ENCODE data around the gene HOXD4. TPM values are rescaled to one million over a fixed set of nuclear protein-coding genes. Genes with fewer than 3 reads are reported as not detected.

Gene HOXD4
- total RNA-seq, 1 donor from 2014 or later: not detected

DNA sequence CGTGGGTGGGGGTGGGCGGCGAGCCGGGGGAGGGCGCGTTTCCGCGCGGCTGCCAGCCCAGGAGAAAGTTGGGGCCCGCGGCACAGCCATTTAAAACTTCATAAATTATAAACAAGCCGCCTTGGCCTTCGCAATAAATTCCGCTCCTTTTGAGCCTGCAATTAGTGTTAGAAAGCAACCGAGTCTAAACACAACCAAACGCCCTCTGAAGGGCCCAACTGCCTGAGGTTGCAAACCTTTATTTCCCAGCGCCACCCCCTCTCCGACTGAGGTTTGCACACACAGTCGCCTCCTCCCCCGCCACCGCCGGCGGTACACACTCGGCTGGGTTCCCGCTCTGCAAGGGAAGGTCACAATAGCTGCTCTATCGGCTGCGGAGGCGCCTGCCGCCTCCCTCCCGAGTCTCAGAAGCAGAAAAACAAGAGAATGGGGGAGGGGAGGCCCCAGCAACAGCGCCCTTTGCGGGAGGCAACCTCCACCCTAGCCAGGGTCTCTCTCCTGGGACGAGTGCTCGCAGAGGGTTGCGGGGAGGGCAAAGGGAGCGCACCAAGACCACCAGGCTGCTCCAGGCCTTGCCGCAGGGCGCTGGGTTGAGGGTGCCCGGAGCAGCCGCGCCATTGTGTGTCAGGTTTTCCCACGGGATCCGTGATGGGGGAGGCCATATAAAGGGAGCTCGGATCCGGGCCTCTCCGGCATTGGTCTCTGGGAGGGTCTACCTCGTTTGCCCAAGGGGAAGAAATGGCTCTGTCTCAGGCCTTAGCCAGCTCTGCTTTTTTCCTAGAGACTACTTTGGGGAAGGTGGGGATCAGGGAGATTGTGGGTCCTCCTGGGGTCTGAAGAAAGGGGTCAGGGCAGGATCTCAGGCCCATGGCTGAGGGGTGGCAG is 23.7 kb downstream of the HOXD4 start:
- no peaks in the 10 kb centered on the region for H3K9me3 Mint-ChIP-seq
- DNase-seq: peak; percentile 60
- no peak overlapping the region for H3K4me3 Mint-ChIP-seq
- peaks cover 81% of the 10 kb centered on the region for H3K27me3 Mint-ChIP-seq
- H3K27ac Mint-ChIP-seq: no peak overlapping the region
- H3K36me3 Mint-ChIP-seq (ENCODE audit: low read depth): no peaks in the 10 kb centered on the region
- intact Hi-C loops (cut with micrococcal nuclease): loop anchor here (2.0 to 5.0 kb wide), 2 partner anchors 14 to 43 kb away; partner anchors contain the start of gene HOXD1
- H3K4me1 Mint-ChIP-seq: peaks cover 4% of the 10 kb centered on the region

DNA sequence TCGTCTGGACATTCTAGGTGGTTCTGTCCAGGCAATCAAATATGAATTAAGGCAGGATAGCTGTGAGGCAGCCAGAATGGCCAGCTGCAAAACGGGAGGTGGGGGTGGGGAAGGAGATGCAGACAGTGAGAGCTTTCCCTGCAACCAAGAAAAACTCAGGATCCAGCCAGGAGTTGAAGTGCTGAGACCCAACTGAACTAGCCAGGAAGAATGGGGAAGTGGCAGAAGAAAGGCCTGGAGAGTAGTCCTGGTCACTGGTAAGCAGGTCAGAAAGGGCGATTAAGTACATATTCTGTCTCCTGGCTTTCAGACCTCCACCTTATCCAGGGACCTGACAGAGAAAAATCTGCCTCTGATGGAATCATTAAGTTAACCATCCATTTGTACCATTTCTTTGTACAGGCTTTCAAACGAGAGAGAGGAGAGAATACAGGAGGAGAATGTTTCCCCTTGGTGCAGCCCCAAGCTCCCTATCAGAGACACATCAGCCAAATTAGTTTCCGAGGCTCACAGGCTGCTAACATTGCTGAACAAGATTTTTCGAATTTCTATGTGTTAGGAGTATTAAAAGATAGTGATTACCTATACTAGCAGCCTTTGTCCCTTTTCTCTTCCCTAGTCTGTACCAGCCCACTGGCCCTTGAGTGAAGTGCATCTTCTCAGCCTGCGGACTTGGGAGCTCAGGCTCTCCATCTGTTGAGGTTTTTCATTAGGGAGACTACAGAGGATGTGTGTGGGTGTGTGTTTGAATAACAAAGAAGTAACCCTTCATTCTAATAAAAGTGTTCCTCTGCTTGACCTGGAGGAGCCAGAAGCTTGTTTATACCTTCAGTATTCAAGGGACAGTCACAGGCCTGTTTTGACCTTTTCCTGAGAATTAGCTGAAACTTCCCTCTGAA is 24.6 kb downstream of the HOXD4 start:
- H3K36me3 Mint-ChIP-seq (ENCODE audit: low read depth): no peaks in the 10 kb centered on the region
- no peaks in the 10 kb centered on the region for H3K9me3 Mint-ChIP-seq
- no peak overlapping the region for H3K4me3 Mint-ChIP-seq
- H3K27me3 Mint-ChIP-seq: peaks cover 85% of the 10 kb centered on the region
- DNase-seq: no peak
- intact Hi-C loops (cut with micrococcal nuclease): loop anchor here (2.0 to 5.0 kb wide), 2 partner anchors 13 to 44 kb away; partner anchors contain the start of gene HOXD1
- H3K4me1 Mint-ChIP-seq: peaks cover 4% of the 10 kb centered on the region
- no peak overlapping the region for H3K27ac Mint-ChIP-seq

DNA sequence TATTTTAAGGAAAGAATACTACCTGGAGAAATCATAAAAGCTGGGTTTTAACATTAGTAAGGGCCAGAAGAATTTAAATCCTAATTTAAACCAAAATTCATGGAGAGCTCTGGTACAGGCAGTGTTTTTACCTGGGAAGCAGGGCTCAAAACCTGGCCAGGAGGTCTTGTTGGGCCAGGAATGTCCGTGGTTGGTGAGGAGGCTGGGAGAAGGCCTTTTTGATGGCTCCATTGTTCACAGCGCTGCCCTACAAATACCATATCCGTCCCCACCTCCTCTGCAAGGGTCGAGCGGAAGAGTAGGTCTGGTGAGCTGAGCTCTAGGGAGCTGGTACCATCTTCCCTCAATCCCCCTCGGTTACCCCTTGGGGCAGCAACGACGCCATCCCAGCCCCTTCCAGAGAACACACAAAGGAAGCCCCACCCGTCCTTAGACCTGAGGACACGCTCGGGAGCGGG is 26.3 kb downstream of the HOXD4 start:
- Mint-ChIP-seq H3K27ac (no peak overlapping the region), H3K9me3 (no peaks in the 10 kb centered on the region), H3K27me3 (peaks cover 84% of the 10 kb centered on the region), H3K4me3 (no peak overlapping the region), H3K36me3 (ENCODE audit: low read depth) (no peaks in the 10 kb centered on the region), H3K4me1 (peaks cover 4% of the 10 kb centered on the region)
- DNase-seq: no peak
- intact Hi-C loops (cut with micrococcal nuclease): loop anchor here (5.0 kb wide), 1 partner anchor 45 kb away; no protein-coding TSS in a partner anchor

DNA sequence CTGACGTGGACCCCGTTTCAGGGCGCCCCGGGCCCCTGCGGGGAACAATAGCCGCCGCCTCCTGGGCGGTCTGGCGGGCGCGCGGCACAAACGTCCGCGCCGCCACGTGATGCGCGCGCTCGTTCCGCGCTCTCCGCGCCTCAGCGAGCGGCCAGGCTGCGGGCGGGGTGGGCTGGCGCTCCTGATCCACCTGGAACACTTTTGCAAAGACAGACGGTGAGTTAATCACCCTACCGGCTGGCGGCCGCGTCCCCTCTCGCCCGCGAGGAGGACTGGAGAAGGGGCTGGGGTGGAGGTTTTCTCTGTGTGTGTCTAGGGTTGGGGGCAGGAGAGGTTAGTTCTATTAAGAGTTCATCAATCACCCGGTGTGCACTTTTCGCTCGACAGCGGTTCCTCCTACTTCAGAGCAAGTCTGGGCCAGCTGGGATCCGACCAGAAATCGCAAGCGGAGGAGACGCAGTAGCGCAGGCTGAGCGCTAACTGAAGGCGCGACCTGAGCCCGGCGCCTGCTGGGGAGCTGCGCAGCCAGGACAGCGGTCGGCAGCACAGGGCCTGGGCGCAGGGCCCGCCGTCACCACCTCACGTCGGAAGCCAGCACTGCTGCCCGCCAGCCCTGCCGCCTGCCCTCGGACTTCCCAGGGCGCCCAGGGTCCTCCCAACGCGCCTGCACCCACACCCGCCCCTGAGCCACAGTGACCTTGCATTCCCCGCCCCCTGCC is 26.8 kb downstream of the HOXD4 start:
- DNase-seq: no peak
- Mint-ChIP-seq H3K9me3 (no peaks in the 10 kb centered on the region), H3K4me1 (peaks cover 4% of the 10 kb centered on the region), H3K27ac (no peak overlapping the region), H3K4me3 (peak overlapping the region; percentile 56), H3K27me3 (peaks cover 84% of the 10 kb centered on the region), H3K36me3 (ENCODE audit: low read depth) (no peaks in the 10 kb centered on the region)
- intact Hi-C loops (cut with micrococcal nuclease): loop anchor here (5.0 kb wide), 1 partner anchor 46 kb away; no protein-coding TSS in a partner anchor

DNA sequence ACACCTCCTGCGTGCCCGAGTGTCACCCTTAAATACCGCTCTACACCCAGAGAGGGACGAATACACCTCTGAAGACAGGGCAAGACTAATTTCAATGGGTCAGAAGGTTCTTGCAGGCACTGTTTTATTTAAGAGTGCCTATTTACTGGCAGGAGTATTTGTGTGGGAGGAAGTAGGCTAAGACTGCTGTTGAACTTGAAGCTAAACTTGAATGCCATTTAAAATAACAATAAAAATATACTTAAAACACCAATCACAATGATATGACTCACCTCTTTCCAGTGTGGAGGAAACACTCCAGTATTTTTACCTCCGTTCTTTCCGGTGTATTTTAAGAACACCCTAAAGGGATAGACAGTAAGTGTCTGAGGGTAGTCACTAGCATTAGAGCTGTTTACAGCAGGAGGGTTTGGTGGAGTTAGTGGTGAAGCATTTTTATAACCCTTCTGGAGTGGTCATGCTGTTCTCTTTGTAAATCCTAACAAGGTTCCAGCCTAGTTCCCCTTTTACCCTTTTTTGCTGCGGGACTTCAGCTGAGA is 27.5 kb downstream of the HOXD4 start:
- Mint-ChIP-seq H3K9me3 (no peaks in the 10 kb centered on the region), H3K27me3 (peaks cover 82% of the 10 kb centered on the region), H3K27ac (no peak overlapping the region), H3K4me3 (no peak overlapping the region), H3K4me1 (peaks cover 4% of the 10 kb centered on the region), H3K36me3 (ENCODE audit: low read depth) (no peaks in the 10 kb centered on the region)
- no peak for DNase-seq
- intact Hi-C loops (cut with micrococcal nuclease): loop anchor here (1.0 to 5.0 kb wide), 2 partner anchors 8 to 47 kb away; no protein-coding TSS in a partner anchor

DNA sequence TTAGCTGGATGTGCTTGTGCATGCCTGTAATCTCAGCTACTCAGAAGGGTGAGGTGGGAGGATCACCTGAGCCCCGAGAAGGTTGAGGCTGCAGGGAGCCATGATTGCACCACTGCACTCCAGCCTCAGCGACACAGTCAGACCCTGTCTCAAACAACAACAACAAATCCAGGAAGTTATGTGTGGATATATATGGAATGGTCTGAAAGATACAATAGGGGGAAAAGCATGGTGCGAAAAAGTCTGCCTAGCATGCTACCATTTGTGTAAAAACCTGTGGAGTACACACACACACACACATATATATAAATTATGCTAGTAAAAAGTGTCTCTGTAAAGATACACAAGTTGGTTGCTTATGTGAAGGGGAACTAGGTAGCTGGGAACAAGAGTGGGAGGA is 30.2 kb downstream of the HOXD4 start:
- Mint-ChIP-seq H3K4me1 (no peaks in the 10 kb centered on the region), H3K4me3 (no peak overlapping the region), H3K36me3 (ENCODE audit: low read depth) (no peaks in the 10 kb centered on the region), H3K9me3 (peaks cover 3% of the 10 kb centered on the region), H3K27ac (no peak overlapping the region), H3K27me3 (peaks cover 72% of the 10 kb centered on the region)
- intact Hi-C loops (cut with micrococcal nuclease): no loop called here
- no peak for DNase-seq

DNA sequence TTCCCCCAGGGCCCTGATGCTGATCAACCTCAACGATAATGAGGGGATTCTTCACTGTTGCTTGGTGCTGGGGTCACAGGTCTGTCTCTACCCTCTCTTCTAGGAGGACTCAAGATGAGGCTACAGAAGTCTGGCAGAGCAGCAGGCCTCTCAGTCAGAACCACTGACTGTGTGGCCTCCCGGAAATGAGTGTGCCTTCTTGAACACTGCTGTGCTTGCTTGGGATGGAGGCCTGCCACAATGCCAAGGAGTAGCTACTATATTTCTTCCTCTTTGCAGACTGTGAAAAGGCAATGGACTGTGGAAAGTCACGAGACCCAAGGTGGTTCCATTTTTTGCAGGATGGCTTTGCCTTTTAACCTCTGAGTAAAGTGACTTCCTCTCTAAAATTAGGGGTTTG is 31.3 kb downstream of the HOXD4 start:
- Mint-ChIP-seq H3K4me1 (peaks cover 3% of the 10 kb centered on the region), H3K36me3 (ENCODE audit: low read depth) (no peaks in the 10 kb centered on the region), H3K9me3 (peaks cover 3% of the 10 kb centered on the region), H3K27ac (no peak overlapping the region), H3K27me3 (peaks cover 72% of the 10 kb centered on the region), H3K4me3 (no peak overlapping the region)
- intact Hi-C loops (cut with micrococcal nuclease): no loop called here
- no peak for DNase-seq

DNA sequence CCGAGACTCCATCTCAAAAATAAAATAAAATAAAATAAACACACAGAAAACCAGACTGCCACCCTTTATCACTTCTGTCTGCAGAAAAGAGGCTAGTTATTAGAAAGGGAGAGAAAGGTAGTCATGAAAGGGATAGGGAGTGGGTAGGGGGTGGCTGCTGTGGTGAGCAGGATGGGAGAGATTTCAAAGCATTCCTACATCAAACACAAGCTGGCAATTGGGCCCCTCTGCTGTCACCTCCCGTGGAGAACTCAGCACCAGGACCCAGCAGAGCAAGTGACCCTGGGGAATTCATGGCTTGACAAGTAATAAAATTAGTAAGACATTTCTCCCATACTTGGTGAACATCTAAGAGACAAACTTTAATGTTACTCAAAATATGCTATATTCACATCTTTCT is 33.4 kb downstream of the HOXD4 start:
- Mint-ChIP-seq H3K36me3 (ENCODE audit: low read depth) (no peaks in the 10 kb centered on the region), H3K27me3 (peaks cover 66% of the 10 kb centered on the region), H3K4me1 (peaks cover 9% of the 10 kb centered on the region), H3K27ac (no peak overlapping the region), H3K4me3 (no peak overlapping the region), H3K9me3 (peaks cover 3% of the 10 kb centered on the region)
- intact Hi-C loops (cut with micrococcal nuclease): no loop called here
- no peak for DNase-seq

DNA sequence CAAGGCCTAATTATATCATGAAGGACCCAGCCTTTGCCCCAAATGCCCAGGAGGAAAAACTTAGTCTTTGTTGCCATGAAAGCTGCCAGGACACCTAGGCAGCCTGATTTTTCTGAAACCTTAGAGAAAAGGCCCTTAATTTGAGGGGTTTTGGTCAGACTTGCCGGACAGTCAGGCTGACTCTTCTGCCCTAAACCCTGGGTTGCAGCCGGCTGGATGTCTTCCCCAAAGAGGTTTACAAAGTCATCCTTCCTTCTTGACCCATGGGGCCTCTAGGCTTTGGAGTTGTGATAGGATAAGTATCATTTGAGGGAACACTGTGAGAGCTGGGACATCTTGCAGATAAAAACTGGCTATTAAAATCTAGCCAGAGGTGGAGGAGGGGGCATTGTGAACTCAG is 34.7 kb downstream of the HOXD4 start:
- H3K36me3 Mint-ChIP-seq (ENCODE audit: low read depth): no peaks in the 10 kb centered on the region
- H3K9me3 Mint-ChIP-seq: peaks cover 3% of the 10 kb centered on the region
- H3K27ac Mint-ChIP-seq: no peak overlapping the region
- DNase-seq: no peak
- intact Hi-C loops (cut with micrococcal nuclease): no loop called here
- H3K4me1 Mint-ChIP-seq: peaks cover 12% of the 10 kb centered on the region
- peaks cover 65% of the 10 kb centered on the region for H3K27me3 Mint-ChIP-seq
- no peak overlapping the region for H3K4me3 Mint-ChIP-seq

DNA sequence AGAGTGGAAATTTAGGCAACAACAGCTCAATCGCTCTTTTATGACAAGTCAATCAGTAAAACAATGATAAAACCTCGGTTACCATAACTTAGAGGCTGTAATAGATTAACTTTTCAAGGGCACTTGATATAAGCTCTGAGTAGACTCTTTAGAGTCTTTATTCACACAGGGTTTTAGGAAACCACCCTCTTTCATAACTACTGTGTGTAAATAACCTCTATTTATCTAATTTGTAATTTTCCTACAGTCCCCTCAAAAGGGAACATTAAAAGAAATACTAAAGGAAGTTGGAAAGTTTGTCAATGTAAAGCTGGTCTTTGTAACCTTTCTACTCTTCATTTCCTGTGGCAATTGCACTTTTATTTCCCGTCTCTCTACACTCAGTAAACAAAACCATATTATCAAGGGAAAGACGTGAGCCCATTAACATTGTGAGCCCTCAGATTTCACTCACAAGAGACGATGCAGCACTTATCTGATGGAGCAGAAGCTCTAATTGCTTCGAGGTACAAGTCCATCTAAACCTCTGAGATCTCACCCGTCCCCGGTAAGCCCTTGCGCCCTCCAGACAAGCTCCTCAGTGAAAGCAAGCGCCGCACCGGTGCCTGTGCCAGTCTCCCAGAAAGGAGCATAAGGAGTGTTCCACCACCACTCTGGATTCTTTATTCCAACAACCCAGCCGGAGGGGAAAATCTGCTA is 36.0 kb downstream of the HOXD4 start:
- Mint-ChIP-seq H3K4me1 (peaks cover 12% of the 10 kb centered on the region), H3K4me3 (peak overlapping the region; percentile 79), H3K27ac (no peak overlapping the region), H3K9me3 (peaks cover 3% of the 10 kb centered on the region), H3K36me3 (ENCODE audit: low read depth) (no peaks in the 10 kb centered on the region), H3K27me3 (peaks cover 71% of the 10 kb centered on the region)
- intact Hi-C loops (cut with micrococcal nuclease): loop anchor here (1.0 kb wide), 1 partner anchor 8 kb away; no protein-coding TSS in a partner anchor
- peak; percentile 62 for DNase-seq

DNA sequence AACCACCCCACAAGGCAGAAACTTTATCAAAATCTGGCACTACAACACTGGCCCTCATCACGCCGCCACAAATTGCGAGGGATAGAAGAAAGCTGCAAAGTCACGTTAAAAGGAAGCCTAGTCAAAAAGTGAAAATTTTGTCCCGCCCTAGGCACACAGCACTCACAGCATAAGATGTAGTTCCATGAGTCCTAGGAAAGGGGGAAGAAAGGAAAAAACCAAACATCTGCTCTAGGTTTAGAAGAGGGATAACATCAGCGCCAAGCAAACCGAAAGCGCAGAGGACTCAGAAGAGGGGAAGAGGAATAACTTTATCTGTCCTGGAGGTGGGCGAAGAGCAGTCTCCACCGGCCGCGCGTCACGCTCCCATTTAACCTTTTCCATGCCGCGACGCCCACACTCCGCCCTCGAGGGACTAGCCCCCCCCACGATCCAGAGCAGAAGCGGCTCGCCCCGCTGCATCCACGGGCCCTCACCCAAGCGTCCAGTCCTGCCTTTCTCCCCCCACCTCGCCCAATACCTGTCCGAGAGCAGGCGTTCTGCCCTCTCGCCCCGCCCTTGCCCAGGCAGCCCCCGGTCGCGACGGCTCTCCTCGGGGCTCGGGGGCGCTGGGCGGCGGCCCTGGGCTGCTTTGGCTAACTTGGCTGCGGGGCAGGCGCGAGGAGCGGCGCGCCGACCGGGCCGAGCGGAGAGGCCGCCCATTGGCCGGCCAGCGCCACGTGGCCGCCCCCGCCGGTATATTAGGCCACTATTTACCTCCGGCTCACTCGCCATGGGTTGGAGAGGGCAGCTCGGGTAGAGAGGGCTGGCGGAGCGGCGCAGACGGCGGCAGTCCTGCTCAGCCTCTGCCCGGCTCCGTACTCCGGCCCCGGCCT is 36.8 kb downstream of the HOXD4 start, which contains the start of gene HOXD1:
HOXD1 (plus strand) TSS at position 770 of the 875 bp plus-strand sequence. CDS start 134 bp downstream, outside the sequence.
- intact Hi-C loops (cut with micrococcal nuclease): loop anchor here (1.0 to 2.0 kb wide), 2 partner anchors 9 to 13 kb away; no protein-coding TSS in a partner anchor
- Mint-ChIP-seq H3K36me3 (ENCODE audit: low read depth) (no peaks in the 10 kb centered on the region), H3K27ac (no peak within 1 kb of the TSS), H3K4me1 (peaks cover 12% of the 10 kb centered on the region), H3K27me3 (peaks cover 71% of the 10 kb centered on the region), H3K9me3 (peaks cover 3% of the 10 kb centered on the region), H3K4me3 (peak within 1 kb of the TSS; percentile 79)
- peak; percentile 60 for DNase-seq
